ENCODE results near the gene DECR2.

GRCh38 chr16:400061-400591 lies 1.6 kb upstream of the DECR2 start:
- TF ChIP-seq SP1 (IDR thresholded peaks at IDR 0.05; ENCODE audit: low read depth) (no peak), POLR2AphosphoS5 (IDR thresholded peaks at IDR 0.05; ENCODE audit: low read depth, low read length) (no peak), RAD21 (IDR thresholded peaks at IDR 0.05; ENCODE audit: low read depth) (no peak), CTCF (IDR thresholded peaks at IDR 0.05 in 2 of 3, conservative IDR thresholded peaks at IDR 0.05 in 1 of 3; ENCODE audit: borderline replicate concordance in 1 of 3, insufficient read depth in 1 of 3, low read depth in 2 of 3, low read length in 2 of 3) (no peak)
